DOHH2 (cell line): ENCODE measurements around the gene SSNA1.

Experiments used
- H3F3A ChIP-seq: fragments of 200-600 bp; sonication (generic), shearing (Covaris generic); 2 replicates; pipeline ENCODE4 v1.6.0; 2016; ENCODE audit warnings: antibody characterized with exemption, mild to moderate bottlenecking; ENCODE audit not compliant: control insufficient read depth, insufficient read depth
- H3K27ac ChIP-seq: fragments of 200-600 bp; sonication (generic); 2 replicates; pipeline ENCODE4 v1.5.1; 2014; ENCODE audit warnings: low read depth, mild to moderate bottlenecking, low read length, moderate library complexity
- H3K27me3 ChIP-seq: fragments of 200-600 bp; sonication (generic); 2 replicates; pipeline ENCODE4 v1.6.1; 2014; ENCODE audit warnings: mild to moderate bottlenecking, low read length, mixed read lengths; ENCODE audit not compliant: control insufficient read depth
- H3K36me3 ChIP-seq: fragments of 200-600 bp; sonication (generic); 2 replicates; pipeline ENCODE4 v1.6.1; 2014; ENCODE audit warnings: mild to moderate bottlenecking, low read length, moderate library complexity, mixed read lengths; ENCODE audit not compliant: control insufficient read depth
- H3K4me1 ChIP-seq: fragments of 200-600 bp; sonication (generic); 2 replicates; pipeline ENCODE4 v1.6.1; 2014; ENCODE audit warnings: mild to moderate bottlenecking, low read length, mixed read lengths; ENCODE audit not compliant: control insufficient read depth
- H3K4me2 ChIP-seq: fragments of 200-600 bp; sonication (generic); 2 replicates; pipeline ENCODE4 v1.6.0; 2014; ENCODE audit warnings: mild to moderate bottlenecking, low read length, moderate library complexity
- H3K4me3 ChIP-seq: fragments of 200-600 bp; sonication (generic); 2 replicates; pipeline ENCODE4 v1.5.1; 2014; ENCODE audit warnings: mild to moderate bottlenecking, low read length, mixed read lengths
- H3K79me2 ChIP-seq: fragments of 200-600 bp; sonication (generic); 2 replicates; pipeline ENCODE4 v1.6.1; 2014; ENCODE audit warnings: mild to moderate bottlenecking, low read length, mixed read lengths; ENCODE audit not compliant: control insufficient read depth
- H3K9me2 ChIP-seq: fragments of 200-600 bp; sonication (generic); replicated peaks from 2 replicates; pipeline ENCODE4 v1.6.1; 2014; ENCODE audit warnings: mild to moderate bottlenecking, low read length, mixed read lengths; ENCODE audit not compliant: control insufficient read depth
- H3K9me3 ChIP-seq: fragments of 200-600 bp; sonication (generic); 2 replicates; pipeline ENCODE4 v1.6.1; 2014; ENCODE audit warnings: antibody characterized with exemption, low read length, mixed read lengths; ENCODE audit not compliant: control insufficient read depth, insufficient read depth
- H4K20me1 ChIP-seq: fragments of 200-600 bp; sonication (generic); 2 replicates; pipeline ENCODE4 v1.6.0; 2014; ENCODE audit warnings: low read depth, mild to moderate bottlenecking, antibody characterized with exemption, low read length, moderate library complexity; ENCODE audit not compliant: control insufficient read depth, insufficient read depth
- CTCF ChIP-seq: fragments of 200-600 bp; sonication (generic); IDR thresholded peaks from one replicate; pipeline ENCODE4 v1.5.1; 2014; ENCODE audit warnings: antibody characterized with exemption, mild to moderate bottlenecking, low read depth, low read length; ENCODE audit not compliant: poor library complexity, severe bottlenecking
- EZH2phosphoT487 ChIP-seq: fragments of 200-600 bp; sonication (generic); IDR thresholded peaks from 2 replicates; pipeline ENCODE4 v1.6.1; 2017; ENCODE audit warnings: borderline replicate concordance, mild to moderate bottlenecking, antibody characterized with exemption, low read length, moderate library complexity, mixed read lengths

SSNA1 gene

GRCh38 chr9:137140151-137141012 is 48.1 kb upstream of the SSNA1 start:
- no peaks in the 10 kb centered on the region for H3K36me3 ChIP-seq
- H3F3A ChIP-seq, result no peaks in the 10 kb centered on the region
- H3K9me2 ChIP-seq, result no peaks in the 10 kb centered on the region
- H3K27ac ChIP-seq, result no peak overlapping the region
- no peaks in the 10 kb centered on the region for H3K79me2 ChIP-seq
- TF ChIP-seq EZH2phosphoT487 (no peak), CTCF (no peak)
- no peak overlapping the region for H3K4me3 ChIP-seq
- H3K4me2 ChIP-seq, result no peak overlapping the region
- H3K9me3 ChIP-seq, result no peaks in the 10 kb centered on the region
- no peaks in the 10 kb centered on the region for H4K20me1 ChIP-seq
- H3K4me1 ChIP-seq, result peaks cover 21% of the 10 kb centered on the region
- H3K27me3 ChIP-seq, result peaks cover 34% of the 10 kb centered on the region

DNA sequence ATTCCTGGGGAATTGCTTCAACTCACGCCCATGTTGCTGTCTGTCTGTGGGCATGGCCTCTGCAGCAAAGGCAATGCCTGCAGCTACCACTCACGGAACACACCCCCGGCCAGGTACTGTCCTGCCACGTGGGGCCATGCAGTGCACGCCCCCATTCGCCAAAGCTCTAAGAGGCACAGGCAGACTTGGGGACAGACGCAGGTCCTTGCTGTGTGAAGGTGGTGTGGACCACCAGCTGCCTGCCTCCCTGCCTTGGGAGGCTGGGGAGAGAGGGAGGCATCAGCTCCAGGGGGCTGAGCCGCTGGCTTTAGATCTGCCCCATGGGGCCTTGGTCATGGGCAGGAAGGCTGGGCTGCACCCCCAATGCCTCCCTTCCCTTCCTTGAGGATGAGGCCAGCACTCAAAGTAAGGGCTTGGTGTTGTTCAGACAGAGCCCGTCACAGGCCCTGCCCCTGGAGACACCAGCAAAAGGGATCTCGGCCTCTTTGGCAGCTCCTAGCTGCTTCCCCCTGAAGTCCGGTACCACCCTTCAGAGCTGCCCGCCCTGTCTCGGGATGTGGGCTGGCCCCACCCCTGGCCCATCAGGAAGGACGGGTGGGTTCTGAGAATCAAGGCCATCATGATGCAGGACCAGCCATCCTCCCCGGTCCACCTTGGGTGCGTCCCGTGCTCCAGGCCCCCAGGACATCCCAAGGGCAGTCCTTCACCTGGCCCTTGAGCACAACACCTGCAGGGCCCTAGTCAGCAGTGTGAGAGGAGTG is 47.2 kb upstream of the SSNA1 start:
- Histone ChIP-seq H3K4me3 (no peak overlapping the region), H3K27ac (no peak overlapping the region), H3F3A (no peaks in the 10 kb centered on the region), H3K4me1 (peaks cover 15% of the 10 kb centered on the region), H3K79me2 (no peaks in the 10 kb centered on the region), H3K4me2 (no peak overlapping the region), H3K27me3 (peaks cover 28% of the 10 kb centered on the region), H3K36me3 (no peaks in the 10 kb centered on the region), H4K20me1 (no peaks in the 10 kb centered on the region), H3K9me3 (no peaks in the 10 kb centered on the region), H3K9me2 (no peaks in the 10 kb centered on the region)
- TF ChIP-seq EZH2phosphoT487 (no peak), CTCF (no peak)

DNA sequence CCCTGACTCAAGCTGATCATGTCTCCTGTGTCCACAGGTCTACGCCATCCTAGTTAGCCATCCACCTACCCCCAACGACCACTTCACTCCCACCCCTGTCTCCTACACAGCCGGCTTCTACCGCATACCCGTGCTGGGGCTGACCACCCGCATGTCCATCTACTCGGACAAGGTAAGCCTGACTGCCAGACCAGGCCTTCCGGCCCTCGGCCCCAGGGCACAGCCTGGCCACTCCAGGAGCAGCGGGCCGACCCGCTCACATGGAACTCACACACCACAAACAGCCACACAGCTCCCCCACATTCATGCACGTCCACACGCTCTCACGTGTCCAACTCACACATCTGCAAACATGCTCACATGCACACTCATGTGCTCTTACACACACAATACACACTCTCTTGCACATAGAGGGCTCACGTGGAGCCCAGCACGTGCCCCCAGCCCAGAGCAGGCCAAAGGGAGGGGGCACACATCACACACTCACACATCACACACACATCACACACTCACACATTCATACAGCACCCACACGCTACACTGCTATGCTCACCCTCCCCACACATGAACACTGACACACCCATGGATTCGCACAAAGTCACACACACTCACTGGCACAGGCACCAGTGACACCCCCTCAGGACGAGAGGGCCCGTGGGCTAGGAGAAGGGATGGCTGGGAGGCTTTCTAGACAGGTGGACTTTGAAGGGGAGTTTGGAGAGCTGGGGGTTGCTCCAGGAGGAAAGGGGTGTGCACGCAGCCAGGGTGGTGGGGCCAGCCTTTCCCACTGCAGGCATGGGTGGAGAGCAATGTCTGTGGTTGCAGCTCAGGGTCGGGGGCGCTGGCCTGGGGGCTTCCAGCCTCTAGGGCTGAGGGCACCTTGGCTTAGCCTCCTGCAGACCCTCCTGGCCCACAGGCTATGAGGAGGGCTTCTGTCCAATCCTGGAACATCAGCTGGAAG is 46.2 kb upstream of the SSNA1 start:
- H3K4me3 ChIP-seq, result no peak overlapping the region
- peaks cover 7% of the 10 kb centered on the region for H3K4me1 ChIP-seq
- H3K36me3 ChIP-seq, result no peaks in the 10 kb centered on the region
- no peaks in the 10 kb centered on the region for H3K9me2 ChIP-seq
- H3K79me2 ChIP-seq, result no peaks in the 10 kb centered on the region
- no peaks in the 10 kb centered on the region for H3K9me3 ChIP-seq
- H4K20me1 ChIP-seq, result no peaks in the 10 kb centered on the region
- H3K4me2 ChIP-seq, result no peak overlapping the region
- TF ChIP-seq CTCF (no peak), EZH2phosphoT487 (no peak)
- H3K27me3 ChIP-seq, result peaks cover 23% of the 10 kb centered on the region; the same call in 1 of the 2 replicates
- no peak overlapping the region for H3K27ac ChIP-seq
- no peaks in the 10 kb centered on the region for H3F3A ChIP-seq
